ENCODE results near the gene JAKMIP2. TPM values are rescaled to one million over a fixed set of nuclear protein-coding genes. Genes with fewer than 3 reads are reported as not detected.

The JAKMIP2 gene
- polyA plus RNA-seq, 1 donor from 2014 or later = 46.3 TPM

GRCh38 chr5:147576646-147577535, 205.6 kb downstream of the JAKMIP2 start (continued):
- TF ChIP-seq EP300 (conservative IDR thresholded peaks at IDR 0.05; ENCODE audit: poor library complexity, severe bottlenecking) (no peak), TAF1 (IDR thresholded peaks at IDR 0.05; ENCODE audit: low read depth) (no peak), POLR2AphosphoS5 (IDR thresholded peaks at IDR 0.05) (no peak)

- Histone ChIP-seq H3K9me3 (ENCODE audit: low read length) (no peaks in the 10 kb centered on the region), H3K27ac (ENCODE audit: low read length) (no peak overlapping the region), H3K79me2 (replicated peaks; ENCODE audit: insufficient read depth, low read length) (no peaks in the 10 kb centered on the region), H3F3A (ENCODE audit: insufficient read depth, low read length, poor library complexity, severe bottlenecking) (no peaks in the 10 kb centered on the region), H3K27me3 (ENCODE audit: insufficient read depth, low read depth, low read length) (no peaks in the 10 kb centered on the region), H4K20me1 (ENCODE audit: insufficient read depth) (no peaks in the 10 kb centered on the region), H2AFZ (ENCODE audit: low read depth, low read length) (no peak overlapping the region), H3K36me3 (ENCODE audit: insufficient read depth, low read length) (no peaks in the 10 kb centered on the region), H3K4me3 (ENCODE audit: low read length) (no peak overlapping the region), H3K9me2 (ENCODE audit: insufficient read depth, low read length) (no peaks in the 10 kb centered on the region), H3K9ac (ENCODE audit: low read length) (no peak overlapping the region), H3K4me2 (ENCODE audit: low read length) (no peak overlapping the region)
- no peak for TF ChIP-seq RAD21 (conservative IDR thresholded peaks at IDR 0.05)
- TF ChIP-seq EP300 (conservative IDR thresholded peaks at IDR 0.05; ENCODE audit: poor library complexity, severe bottlenecking) = no peak
- no peak for TF ChIP-seq CTCF (IDR thresholded peaks at IDR 0.05; ENCODE audit: poor library complexity, severe bottlenecking)
- TF ChIP-seq MXI1 (conservative IDR thresholded peaks at IDR 0.05; ENCODE audit: poor library complexity, severe bottlenecking) = no peak
- no peak for TF ChIP-seq POLR2AphosphoS5 (IDR thresholded peaks at IDR 0.05)
- no peak for TF ChIP-seq REST (IDR thresholded peaks at IDR 0.05; ENCODE audit: borderline replicate concordance)
- TF ChIP-seq EZH2 (IDR thresholded peaks at IDR 0.05; ENCODE audit: borderline replicate concordance, insufficient read depth, low read length, poor library complexity, severe bottlenecking) = no peak
- TF ChIP-seq TAF1 (IDR thresholded peaks at IDR 0.05; ENCODE audit: low read depth) = no peak
- no peak for TF ChIP-seq SMC3 (conservative IDR thresholded peaks at IDR 0.05; ENCODE audit: poor library complexity)
Measured at GRCh38 chr5:147575598-147575997, 206.9 kb downstream of the JAKMIP2 start.

- no peaks in the 10 kb centered on the region for H3K9me3 ChIP-seq (ENCODE audit: low read length)
- no peak overlapping the region for H3K4me3 ChIP-seq (ENCODE audit: low read length)
- TF ChIP-seq REST (IDR thresholded peaks at IDR 0.05; ENCODE audit: borderline replicate concordance) (no peak), CTCF (IDR thresholded peaks at IDR 0.05; ENCODE audit: poor library complexity, severe bottlenecking) (no peak), EP300 (conservative IDR thresholded peaks at IDR 0.05; ENCODE audit: poor library complexity, severe bottlenecking) (no peak), EZH2 (IDR thresholded peaks at IDR 0.05; ENCODE audit: borderline replicate concordance, insufficient read depth, low read length, poor library complexity, severe bottlenecking) (no peak), TAF1 (IDR thresholded peaks at IDR 0.05; ENCODE audit: low read depth) (no peak)
- no peaks in the 10 kb centered on the region for H3K36me3 ChIP-seq (ENCODE audit: insufficient read depth, low read length)
- H3F3A ChIP-seq (ENCODE audit: insufficient read depth, low read length, poor library complexity, severe bottlenecking) = no peaks in the 10 kb centered on the region
- H4K20me1 ChIP-seq (ENCODE audit: insufficient read depth) = no peaks in the 10 kb centered on the region
- H3K27ac ChIP-seq (ENCODE audit: low read length) = no peak overlapping the region
- no peaks in the 10 kb centered on the region for H3K27me3 ChIP-seq (ENCODE audit: insufficient read depth, low read depth, low read length)
- H2AFZ ChIP-seq (ENCODE audit: low read depth, low read length) = no peak overlapping the region
- H3K9me2 ChIP-seq (ENCODE audit: insufficient read depth, low read length) = no peaks in the 10 kb centered on the region
- no peaks in the 10 kb centered on the region for H3K79me2 ChIP-seq (replicated peaks; ENCODE audit: insufficient read depth, low read length)
- no peak overlapping the region for H3K4me2 ChIP-seq (ENCODE audit: low read length)
- no peak overlapping the region for H3K9ac ChIP-seq (ENCODE audit: low read length)
Measured at GRCh38 chr5:147573211-147573610, 209.3 kb downstream of the JAKMIP2 start.
